GDM1 (cell line): ENCODE measurements around the gene CACTIN.
A peak's percentile ranks its signal among the peaks of the same experiment; 100 is the strongest.
"Not testable (repeated sequence)": the region's sequence is repeated elsewhere in the genome, so short reads cannot be mapped to it uniquely, and the experiment has no call there.

Source experiments
- DNase-seq: peaks from one replicate; lab custom pipeline; 2025; lab: John Stamatoyannopoulos, UW

CACTIN gene

GRCh38 chr19:3586707-3587346 is 39.8 kb downstream of the CACTIN start:
- DNase-seq = no peak

DNA sequence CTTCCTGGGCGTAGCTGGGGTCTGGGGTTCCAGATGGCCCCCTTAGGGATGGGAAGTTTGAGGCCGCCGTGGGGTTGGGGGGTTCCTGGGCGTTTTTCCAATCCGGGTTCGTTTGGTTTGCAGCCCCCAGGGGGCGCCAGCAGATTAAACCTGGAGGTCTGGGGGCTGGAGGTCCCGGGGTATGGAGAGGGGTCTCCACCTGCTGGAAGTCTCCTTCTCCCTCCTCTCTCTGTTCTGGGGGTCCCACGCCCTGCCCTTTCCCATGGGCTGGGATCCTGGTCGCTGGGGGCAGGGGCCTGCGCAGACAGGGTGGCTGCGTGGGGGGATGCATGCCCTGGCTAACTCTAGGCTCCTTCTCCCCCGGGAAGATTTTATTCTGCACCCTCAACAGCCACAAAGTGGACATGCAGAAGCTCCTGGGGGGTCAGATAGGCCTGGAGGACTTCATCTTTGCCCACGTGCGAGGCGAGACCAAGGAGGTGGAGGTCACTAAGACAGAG is 40.4 kb downstream of the CACTIN start:
- peak; percentile 30 for DNase-seq

- DNase-seq = peak; percentile 21
These were observed 41.1 kb downstream of the CACTIN start, which contains the start of gene GIPC3 for GRCh38 chr19:3585301-3586126. Gene GIPC3, plus strand, starts transcription at chr19:3585478. Its CDS starts 120 bp downstream, at chr19:3585598.

DNA sequence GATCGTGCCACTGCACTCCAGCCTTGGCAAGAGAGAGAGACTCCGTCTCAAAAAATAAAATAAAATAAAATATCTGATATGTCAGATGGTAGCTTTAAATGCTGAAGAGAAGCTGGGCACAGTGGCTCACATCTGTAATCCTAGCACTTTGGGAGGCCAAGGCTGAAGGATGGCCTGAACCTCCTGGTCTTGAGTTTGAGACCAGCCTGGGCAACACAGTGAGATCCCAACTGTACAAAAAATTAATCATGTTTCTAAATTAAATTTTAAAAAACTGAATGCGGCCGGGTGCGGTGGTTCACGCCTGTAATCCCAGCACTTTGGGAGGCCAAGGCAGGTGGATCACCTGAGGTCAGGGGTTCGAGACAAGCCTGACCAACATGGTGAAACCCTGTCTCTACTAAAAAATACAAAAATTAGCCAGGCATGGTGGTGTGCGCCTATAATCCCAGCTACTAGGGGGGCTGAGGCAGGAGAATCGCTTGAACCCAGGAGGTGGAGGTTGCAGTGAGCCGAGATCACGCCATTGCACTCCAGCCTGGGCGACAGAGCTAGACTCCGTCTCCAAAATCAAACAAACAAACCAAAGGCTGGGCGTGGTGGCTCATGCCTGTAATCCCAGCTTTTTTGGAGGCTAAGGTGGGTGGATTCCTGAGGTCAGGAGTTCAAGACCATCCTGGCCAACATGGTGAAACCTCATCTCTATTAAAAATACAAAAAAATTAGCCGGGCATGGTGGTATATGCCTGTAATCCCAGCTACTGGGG is 42.4 kb downstream of the CACTIN start:
- not testable (repeated sequence) for DNase-seq

GRCh38 chr19:3581792-3582191 is 44.8 kb downstream of the CACTIN start:
- not testable (repeated sequence) for DNase-seq

GRCh38 chr19:3580156-3580934 is 46.2 kb downstream of the CACTIN start:
- DNase-seq = no peak

DNA sequence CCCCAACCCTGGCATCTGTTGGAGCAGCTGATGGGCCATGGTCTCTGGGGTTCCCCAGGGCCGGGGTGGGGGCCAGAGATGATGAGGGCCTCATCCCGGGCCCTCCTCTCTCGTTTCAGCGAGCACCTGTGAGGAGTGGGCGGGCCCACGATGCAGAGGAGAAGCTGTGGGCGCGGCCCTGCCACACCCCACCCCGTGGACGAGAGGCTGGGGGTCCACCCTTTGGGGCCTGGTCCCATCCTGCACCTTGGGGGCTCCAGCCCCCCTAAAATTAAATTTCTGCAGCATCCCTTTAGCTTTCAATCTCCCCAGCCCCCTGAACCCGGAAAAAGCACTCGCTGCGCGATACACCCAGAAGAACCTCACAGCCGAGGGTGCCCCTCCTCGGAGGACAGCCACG is 48.2 kb downstream of the CACTIN start:
- no peak for DNase-seq

DNA sequence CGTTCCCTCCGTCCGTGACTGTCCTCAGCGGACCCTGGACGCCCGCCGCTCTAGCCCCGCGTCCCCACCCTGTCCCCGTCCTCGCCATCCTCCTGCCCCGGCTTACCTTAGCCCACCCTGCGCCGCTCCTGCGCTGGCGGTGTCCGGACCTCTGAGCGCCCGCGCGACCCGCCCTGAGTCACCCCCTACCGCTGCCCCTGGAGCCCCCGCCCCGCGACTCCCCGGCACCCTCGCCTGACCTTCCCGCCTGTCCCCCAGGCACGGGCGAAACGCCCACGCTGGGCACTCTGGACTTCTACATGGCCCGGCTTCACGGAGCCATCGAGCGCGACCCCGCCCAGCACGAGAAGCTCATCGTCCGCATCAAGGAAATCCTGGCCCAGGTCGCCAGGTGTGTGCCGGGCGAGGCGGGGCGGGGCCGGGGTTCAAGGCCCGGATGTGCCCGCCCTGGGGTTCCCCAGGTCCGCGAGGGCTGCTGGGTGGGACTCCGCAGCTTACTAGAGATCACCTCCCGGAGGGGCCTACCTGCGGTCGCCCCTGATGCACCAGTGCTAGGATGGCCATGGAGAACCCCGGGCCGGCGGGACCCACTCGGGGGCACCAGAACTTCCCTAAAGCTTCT is 48.8 kb downstream of the CACTIN start:
- no peak for DNase-seq

DNA sequence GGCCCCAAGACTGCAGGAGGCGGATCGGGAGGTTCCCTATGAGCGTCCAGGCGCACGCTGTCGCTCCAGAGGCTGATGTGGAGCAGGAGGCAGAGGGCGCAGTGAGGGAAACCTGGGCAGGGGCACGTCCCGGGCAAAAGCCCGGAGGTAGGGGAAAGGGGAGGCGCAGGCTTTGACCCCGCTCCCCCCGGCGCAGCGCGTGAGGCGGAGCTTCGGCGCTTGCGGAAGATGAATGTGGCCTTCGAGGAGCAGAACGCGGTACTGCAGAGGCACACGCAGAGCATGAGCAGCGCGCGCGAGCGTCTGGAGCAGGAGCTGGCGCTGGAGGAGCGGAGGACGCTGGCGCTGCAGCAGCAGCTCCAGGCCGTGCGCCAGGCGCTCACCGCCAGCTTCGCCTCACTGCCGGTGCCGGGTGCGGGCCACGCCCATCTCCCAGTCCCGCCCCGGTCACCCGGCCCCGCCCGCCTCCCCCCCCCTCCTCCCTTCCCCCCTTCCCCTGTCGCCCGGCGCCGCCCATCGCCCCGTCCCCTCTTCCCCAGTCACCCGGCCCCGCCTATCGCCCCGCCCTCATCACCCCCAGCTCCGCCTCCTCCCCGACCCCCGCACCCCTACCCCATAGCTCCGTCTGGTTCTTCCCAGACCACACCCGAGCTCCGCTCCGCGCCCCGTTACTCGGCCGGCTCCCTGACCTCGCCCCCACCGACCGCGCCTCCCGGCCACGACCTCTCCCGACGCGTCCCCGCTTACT is 49.7 kb downstream of the CACTIN start:
- no peak for DNase-seq

- DNase-seq = no peak
These were observed 50.5 kb downstream of the CACTIN start for GRCh38 chr19:3575949-3576673.

DNA sequence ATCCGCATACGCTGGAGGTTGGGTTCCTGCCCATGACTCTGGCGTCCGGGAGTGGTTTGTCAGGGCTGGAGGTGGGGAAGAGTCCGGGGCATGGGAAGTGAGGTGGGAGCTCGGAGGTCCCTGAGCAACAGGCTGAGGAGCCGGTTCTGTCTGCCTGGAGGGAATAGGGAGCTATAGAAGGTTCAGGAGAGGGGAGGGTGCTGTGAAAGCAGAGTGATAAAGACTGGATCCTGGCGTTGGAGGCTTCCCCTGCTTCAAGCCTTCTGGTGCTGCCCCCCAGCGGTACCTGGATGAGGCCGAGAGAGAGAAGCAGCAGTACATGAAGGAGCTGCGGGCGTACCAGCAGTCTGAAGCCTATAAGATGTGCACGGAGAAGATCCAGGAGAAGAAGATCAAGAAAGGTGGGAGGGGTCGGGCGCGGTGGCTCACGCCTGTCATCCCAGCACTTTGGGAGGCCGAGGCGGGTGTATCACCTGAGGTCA is 51.3 kb downstream of the CACTIN start:
- no peak for DNase-seq

- DNase-seq = peak; percentile 96
These were observed 52.5 kb downstream of the CACTIN start for GRCh38 chr19:3573858-3574637.

DNA sequence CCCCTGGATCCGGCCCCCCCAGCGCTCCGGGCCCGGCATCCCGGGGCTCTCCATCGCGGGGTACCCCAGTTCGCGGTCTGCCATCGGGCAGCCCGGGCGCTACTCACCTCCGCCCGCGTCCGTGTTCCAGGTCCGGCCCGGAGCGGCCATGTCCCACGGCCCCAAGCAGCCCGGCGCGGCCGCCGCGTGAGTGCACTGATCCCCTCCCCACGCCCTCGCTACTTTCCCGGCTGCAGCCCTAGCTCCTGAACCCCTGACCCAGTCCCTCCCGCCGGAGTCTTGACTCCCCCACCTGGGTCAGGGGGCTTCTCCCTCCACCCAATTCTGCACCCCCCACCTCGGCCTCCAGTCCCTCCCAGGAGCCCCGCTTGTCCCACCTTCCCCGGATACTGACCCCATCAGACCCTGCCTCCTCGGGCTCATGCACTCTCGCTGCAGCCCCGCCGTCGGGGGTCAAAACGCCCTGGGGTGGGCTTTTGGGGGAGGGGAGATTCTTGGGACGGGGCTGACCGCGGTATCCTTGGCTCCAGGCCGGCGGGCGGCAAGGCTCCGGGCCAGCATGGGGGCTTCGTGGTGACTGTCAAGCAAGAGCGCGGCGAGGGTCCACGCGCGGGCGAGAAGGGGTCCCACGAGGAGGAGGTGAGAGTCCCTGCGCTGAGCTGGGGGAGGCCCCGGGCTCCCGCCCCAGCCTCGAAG is 53.3 kb downstream of the CACTIN start:
- DNase-seq = no peak

DNA sequence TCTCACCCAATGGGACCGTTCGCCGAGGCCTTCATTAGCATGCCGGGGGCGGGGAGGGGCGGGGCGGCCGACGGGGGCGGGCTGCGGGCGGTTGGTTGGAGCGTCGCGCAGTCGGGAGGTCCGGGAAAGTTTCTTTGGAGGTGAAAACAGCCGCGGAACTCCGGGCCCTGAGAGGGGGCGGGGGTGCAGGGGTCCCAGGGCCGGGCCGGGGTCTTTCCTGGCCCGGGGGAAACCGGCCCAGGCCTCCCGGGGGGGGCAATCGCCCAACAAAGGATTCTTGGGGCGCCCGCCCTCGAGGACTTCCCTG is 53.8 kb downstream of the CACTIN start, which contains the start of gene HMG20B:
Gene HMG20B (plus strand): TSS at position 90 of the 307 bp plus-strand sequence. CDS start 366 bp downstream, outside the sequence.
- DNase-seq = no peak

DNA sequence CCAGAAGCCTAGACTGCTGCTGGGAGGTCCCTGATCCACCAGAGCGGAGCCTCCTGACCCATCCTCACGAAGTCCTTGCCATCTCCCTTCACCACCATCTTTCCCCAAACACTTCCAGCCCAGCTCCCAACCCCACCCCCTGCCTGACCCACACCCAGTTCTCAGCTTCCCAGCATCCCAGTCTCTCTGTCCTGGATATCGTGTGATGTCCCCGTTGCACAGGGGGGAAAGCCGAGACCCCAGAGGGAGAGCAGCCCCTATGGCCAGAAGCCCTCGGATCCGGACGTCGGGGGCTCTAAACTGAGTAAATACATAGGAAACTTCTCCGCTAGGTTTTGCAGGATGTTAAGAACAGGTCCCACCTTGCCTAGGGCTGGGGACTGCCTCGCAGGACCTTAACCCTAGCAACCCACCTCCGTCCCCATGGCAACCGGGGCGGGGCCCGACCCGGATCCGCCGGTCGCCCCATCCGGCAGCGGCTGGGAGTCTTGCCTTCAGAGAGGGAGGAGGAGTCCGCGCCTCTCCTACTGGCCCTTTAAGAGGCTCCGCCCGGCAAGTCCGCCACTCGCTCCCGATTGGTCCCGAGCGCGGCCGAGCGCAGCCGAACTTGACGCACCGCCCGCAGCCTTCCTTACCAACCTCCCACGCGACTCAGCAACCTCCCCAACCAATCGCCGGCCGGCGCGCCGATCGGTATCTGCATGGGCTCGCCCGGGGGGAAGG is 54.3 kb downstream of the CACTIN start:
- DNase-seq = peak; percentile 100

DNA sequence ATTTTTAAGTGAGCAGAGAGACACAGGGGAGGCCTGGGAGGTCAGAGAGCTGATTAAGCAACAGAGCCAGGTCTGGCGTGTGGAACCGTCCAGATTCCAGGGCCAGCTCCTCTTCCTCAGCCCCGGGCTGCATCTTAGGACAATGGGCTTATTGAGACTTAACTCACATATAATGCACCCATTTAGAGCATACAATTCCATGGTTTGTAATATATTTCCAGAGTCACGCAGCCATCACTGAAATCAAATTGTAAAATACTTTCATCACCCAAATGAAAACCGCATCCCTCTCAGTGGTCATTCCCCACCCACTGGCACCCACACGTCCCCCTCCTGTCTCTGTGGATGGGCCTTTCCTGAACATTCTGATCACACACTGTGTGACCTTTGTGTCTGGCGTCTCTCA is 56.0 kb downstream of the CACTIN start:
- DNase-seq = no peak

- not testable (repeated sequence) for DNase-seq
These were observed 56.5 kb downstream of the CACTIN start for GRCh38 chr19:3570042-3570441.

DNA sequence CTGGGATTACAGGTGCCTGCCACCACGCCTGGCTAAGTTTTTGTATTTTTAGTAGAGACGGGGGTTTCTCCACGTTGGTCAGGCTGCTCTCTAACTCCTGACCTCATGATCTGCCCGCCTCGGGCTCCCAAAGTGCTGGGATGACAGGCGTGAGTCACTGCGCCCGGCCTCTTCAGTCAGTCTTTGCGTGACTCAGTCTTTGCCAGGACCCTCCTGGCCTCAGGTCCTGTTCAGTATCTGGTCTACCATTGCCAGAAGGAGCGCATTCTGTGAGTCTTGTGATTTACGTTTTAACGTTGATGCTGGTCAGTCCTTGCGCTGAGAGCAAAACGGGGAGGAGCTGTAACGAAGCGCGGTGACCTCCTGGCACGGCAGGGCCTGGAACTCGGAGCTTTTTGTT is 61.5 kb downstream of the CACTIN start:
- DNase-seq = no peak
